ENCODE measurements around the gene PTGIS.
"Not testable (repeated sequence)": the region's sequence is repeated elsewhere in the genome, so short reads cannot be mapped to it uniquely, and the experiment has no call there.

Gene PTGIS

DNA sequence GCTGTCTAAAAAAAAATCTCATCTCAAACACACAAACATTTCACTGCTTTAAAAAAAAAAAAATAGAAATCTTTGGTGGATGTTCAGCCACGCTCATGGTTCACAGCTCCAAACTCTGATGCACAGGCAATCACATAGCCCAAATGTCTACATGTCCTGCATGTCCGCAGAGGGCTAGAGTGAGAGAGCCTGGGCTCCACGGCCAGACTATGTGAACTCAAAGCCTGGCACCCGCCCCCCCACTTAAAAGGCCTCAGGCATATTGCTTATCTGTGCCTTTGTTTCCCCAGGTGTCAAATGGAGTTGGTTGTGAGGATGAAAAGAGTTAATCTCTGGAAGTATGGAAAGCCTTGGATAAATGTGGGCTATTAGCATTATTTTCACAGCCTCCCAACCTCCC is 10.5 kb upstream of the PTGIS start:
- DNase-seq: no peak

DNA sequence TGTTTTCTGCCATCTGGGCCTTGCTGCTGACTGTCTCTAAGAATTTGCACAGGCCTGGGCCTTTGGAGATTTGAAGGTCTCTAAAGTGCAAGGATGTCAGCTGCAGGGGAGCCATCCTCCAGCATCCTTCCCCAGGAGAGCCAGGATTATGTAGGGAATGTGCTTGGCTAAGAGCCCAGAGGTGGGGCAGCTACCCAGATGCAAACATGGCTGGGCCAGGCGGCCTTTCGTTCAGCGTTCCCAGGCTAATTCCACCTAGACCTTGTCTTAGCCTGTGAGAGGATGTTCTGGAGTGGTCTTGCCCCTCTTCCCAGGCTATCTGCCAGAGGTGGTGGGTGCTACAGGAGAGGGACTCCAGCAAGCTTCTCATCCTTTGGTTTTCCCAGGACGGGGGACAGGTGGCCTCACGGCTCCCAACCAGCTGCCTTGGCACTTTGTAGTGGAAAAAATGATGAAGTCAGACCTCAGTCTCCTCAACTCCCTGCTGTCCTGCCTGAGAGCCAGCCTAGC is 7.7 kb upstream of the PTGIS start:
- no peak for DNase-seq

DNA sequence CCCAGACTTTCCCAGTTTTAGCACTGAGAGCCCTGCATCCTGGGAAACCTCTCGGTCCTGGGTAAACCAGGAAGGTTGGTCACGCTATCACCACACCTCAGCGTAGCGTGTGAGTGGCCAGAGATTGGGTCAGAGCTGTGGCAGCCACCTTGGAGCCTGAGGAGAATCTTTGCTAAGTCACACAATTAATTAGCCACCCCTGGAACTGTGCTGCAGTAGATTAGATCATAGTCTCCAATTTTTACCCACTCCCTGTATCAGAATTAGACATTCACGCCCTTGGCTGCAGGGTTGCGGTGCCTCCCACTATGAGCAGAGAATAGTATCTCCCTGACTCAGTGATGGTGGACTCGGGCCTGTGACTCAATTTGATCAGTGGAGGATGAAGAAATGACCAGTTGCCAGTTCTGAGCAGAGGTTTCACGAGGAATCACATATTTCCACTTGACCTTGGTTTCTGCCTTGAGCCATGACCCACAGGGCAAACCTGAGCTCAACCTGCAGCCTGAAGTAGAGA is 6.0 kb upstream of the PTGIS start:
- peak; percentile 17 for DNase-seq

DNA sequence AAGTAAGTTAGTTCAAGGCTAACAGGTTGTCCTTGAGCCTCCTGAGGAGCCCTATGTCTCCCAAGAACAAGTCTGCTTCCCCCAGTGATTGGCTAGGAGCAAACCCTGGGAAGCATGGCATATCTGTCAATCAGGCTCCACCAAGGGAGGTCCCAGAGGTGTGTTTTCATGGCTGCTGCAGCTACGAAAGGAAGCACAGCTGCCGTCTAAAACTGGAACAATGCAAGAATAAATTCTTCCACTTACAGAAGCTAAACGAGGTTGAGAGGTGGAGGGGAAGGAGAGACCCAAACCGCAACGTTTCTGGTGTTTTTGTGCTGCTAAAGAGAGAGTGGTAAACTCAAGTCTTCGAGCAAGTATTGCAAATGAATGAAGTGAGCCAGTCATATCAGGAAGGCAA is 4.9 kb upstream of the PTGIS start:
- DNase-seq: no peak

DNA sequence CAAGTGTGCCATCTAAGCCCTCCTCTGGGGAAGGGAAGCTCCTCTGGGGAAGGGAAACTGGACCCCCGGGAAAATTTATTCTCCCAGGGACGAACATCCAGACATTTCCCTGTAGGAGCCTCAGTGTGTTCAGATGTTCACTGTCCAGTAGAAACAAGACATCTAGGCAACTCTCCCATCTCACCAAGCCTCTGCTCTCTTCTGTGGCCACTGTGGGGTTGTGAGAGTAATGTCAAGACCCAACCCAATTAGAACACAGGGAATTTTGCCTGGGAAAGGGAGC is 3.6 kb upstream of the PTGIS start:
- DNase-seq: no peak

DNA sequence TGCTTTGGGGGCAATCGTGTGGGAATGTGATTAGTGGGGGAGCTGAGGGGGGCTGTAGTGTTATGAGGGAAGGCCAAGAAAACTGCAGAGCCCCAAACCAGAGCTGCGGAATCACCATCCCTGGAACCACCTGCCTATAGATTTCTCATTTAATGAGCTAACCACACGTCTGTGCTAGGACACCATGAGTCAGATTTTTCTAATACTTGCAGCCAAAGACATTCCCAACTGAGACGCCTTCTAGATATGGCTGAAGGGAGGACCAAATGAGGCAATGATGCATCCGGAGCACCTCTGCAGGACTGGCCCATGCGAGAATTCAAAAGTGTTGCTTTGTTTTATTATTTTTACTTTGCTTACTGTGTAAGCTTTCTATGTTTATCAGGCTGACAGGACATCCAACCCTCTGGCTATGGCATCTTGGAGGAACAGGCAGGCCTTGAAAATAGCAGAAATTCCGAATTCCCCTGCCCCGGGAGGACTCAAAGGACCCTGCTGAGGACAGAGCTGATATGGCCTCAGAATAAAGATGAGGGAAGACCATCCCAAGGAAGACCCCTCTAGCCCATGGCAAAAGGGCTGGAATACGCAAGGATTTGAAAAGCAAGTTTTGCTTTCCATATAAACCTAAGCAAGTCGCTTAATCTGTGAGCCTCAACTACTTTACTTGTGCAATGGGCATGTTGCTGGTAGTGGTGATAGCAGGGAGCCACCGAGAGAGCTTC is 3.1 kb upstream of the PTGIS start:
- no peak for DNase-seq

DNA sequence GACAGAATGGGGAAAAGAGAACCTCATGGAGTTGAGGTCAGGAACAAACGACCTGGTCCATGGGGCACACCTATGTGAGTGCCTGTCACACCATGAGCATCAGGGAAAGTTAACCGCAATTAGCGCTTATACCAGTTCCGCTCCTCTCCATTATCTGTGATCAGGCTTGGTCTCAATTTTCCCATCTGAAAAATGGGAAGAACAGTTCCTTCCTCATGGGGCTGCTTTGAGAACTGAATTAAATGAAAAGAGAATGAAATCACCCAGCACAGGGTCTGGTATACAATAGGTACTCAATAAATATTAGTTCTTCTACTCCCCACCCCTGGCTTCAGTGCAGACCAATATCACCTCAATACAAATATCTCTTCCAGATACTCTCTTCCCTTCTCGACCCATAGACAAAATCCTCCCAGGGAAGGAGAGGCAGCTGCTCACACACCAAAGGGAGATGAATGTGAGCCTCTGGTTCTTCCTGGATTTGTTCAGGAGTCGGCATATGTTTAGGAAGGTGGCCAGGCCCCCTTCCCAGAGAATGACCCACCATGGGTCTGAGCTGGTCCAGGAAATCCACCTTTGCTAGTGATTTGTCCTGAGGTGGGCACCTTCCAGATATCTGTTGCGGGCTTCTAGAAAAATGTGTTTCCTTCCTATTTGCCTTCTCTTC is 2.4 kb upstream of the PTGIS start:
- no peak for DNase-seq

DNA sequence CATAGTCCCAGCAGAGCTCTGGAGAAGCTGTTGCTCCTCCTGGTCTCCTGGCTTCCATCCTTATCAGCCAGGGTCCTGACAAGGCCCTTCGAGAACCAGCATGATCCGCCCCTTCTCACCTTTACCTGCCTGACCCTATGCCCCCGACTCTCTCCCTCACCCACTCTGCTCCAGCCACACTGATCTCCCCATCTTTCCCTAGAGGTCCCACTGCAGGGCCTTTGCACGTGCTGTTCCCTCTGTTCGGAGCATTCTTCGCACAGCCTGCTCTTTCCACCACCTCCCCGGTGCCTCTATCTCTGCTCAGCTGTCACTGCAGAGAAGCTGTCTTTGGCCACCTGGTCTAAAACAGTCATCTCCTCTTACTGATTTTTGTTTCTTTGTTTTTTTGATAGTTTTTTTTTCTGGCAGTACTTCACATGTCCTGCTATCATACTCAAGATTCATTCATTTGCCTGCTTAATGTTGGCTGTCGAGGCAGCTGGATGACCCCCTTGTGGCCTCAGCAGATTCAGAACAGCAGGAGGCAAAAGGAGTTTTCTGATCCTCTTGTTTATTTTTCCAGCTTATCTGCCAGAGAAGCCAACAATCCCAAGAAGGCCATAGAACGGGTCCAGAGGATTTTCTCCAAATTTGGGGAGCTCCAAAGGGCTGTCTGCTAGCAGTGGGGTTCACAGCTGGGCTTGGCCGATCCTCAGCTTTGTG is 1.6 kb upstream of the PTGIS start:
- DNase-seq: no peak

DNA sequence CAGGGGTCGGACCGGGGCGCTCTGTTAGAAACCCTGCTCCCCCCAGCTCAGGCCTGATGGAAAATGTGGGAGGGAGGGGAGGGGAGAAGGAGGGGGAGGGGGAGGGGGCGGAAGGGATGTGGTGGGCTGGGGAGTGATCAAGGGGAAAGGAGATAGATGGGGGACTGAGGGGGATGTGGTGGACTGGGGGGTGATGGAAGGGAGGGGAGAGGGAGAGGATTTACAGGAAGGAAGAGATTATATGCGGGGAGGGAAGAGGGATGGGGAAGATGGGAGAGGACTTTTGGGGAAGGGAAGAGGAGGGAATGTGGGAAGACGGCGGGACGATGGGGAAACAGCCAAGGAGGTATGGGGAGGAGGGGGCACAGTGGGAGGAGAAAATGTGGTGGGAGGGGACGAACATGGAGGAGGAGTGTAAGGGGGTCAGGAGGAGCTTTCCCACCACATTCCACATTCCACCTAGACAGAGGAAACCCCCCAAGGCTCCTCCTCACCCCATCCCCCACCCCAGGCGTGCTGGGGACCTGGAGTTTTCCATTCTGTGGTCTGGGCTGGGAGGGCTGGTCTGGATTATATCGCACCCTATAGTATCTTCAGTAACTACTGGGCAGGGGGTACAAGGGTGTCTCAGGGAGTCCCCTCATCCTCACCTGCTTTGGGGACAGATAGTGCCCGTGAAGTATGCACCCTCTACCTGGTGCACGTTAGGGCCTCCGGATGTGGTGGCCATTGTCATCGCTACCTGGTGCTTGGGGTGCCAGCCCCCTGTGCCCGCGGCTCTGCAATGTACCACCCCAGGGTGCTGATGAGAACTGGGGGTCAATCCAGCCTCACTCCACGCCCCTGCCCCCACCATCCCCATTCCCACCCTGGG is 578 bp upstream of the PTGIS start:
- DNase-seq: no peak

DNA sequence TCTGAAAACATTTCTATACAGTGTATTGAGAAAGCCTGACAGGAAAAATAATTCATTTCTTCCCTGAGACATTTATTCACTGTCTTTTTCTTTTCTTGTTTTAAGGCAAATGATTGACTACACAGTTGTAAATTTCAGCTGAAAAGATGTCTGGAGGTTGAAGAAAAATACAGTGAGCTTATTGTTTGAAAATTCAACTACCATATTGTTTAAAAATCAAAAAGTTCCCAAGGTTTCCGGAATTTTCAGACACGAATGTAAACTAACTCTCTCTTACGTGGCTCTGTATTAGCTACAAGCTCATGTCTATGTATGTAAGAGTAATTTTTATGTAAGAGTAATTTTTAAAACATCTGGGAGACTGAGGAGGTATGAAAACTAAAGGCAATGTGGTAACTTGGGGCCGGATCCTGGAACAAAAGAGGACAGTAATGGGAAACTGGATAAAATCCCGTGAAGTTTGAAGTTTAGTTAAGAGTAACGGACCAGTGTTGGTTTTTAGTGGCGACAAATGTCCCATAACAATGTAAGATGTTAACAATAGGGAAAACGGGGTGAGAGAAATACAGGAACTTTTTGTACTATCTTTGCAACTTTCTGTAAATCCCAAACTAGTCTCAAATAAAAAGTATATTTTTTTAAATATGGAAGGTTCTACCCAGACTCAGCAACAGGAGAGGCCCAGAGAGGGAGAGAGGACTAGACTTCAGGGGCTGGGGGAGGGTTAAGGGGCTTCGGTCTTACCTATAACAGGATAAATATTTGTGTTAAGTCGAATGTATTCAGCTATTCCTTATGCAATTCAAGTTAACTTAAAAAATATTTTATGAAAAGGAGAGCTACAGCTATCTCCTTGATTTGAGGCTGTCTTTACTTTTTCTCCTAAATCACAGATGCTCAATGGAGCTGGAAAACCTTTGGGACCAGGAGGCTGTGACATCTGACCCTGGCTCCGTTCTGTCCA is 1.3 kb downstream of the PTGIS start:
- DNase-seq: no peak

DNA sequence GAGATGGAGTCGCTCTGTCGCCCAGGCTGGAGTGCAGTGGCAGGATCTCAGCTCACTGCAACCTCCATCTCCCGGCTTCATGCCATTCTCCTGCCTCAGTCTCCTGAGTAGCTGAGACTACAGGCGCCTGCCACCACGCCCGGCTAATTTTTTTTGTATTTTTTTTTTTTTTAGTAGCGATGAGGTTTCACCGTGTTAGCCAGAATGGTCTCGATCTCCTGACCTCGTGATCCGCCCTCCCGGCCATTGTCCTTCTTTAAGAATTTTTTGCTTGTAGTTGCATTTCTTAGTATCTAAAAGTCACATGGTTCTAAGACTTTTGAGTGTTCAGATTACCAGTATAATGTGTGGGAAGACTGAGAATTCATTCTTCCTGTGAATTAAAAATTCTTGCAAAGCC is 2.9 kb downstream of the PTGIS start:
- not testable (repeated sequence) for DNase-seq

DNA sequence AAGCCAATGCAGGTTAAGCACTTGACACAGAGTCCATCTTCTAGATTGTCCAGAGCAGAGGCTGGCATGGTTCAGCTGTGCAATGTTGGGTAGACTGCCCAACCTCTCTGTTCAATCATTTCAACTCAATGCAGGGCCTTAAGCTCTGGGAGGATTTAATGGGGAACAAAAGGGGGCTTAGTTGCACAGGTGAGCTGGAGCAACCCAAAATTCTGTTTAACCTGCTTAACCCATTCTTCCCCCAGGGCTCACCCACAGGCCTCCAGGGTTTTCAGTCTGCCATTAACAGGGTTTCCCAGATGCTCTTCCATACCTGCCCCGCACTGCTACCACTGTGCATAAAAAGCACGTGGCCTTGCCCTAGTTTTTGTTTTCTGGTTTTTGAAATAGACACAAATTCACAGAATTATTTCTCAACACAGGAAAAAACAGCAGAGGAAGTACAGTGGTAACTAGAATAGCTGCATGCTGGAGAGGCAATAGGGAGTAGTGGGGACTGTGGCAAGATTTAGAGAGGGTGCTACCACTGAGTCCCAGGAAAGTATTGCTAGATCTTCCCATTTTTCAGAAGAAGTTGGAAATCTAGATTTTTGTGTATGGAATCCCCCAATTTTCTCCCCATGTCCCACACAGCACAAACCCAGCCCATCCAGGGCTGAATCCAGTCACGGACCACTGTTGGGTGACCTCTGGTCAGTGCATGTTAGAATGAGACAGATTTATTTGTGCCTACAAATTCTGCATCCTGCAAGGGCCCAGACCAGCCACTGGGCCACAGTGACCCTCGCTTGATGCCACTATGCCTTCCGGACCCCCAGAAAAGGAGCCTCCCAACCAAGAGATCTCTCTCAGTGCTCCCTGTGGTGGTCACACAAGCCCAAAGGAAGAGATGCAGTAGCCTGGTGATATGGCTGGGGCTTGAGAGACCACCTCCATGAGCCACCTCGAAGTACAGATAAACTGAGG is 4.6 kb downstream of the PTGIS start:
- DNase-seq: no peak

DNA sequence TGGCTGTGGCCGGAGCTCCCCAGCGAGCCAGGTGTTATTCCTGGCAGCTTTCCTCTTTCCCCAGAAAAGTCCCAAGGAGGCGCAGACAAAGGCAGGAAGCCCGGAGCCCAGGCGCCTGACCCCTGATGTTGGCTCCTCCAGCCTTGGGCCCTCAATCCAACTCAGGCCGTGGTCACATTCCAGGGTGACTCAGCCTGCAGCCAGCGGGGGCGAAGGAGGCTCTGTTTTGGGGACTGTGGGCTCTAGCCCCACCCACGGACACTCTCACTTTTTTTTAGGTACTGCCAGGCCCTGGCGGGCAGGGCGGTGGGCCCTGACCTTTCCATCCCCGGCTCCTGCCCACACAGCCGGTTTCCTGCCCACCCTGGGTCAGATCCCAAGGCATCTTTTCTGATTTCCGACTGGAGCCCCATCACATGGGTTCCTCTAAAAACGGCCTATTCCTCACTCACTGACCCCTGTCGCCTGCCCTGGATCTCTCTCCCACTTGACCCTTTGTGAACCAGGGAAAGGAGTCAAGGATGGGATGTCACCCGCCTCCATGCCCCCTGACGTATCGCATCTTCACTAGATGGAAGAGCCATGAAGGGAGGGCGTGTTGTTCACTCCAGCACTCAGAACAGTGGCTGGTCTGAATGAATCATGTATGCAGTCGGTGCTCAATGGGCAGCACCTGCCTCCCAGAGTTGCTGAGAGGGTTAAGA is 5.5 kb downstream of the PTGIS start:
- DNase-seq: no peak

DNA sequence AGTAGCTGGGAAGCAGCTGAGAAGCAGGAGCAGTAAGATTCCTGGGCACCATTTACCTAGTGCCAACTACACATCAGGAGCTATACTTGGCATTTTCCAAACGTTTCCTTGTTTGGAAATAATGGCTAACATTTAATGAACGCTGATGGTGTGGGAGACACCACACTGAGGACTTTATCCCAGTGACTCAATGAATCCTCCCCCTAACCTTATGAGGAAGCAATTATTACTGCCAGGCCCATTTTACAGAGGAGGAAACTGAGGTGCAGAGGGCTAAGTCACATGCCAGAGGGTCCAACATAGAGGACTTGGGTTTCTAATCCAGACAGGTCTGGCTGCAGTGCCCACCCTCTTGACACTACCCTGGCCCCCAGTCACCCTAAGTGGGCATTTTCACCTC is 6.1 kb downstream of the PTGIS start:
- no peak for DNase-seq

DNA sequence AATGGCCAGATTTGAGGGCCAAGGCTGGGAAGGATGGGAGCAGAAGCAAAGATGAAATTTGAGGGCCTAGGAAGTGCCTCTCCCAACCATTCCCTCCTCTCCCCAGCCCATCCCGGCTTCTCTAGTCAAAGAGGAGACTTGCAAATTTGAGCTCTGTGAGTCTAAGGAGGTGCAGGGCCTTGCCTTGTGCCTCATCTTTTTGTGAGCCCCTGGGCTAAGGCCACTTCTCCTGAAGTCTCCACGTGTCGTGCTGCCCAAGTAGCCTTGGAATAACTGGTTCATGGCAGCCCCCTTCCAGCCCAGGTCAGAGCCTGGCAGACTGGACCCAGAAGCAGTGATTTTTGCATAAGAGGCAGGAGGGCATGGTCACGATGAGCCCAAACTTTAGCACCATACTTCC is 6.7 kb downstream of the PTGIS start:
- DNase-seq: no peak

DNA sequence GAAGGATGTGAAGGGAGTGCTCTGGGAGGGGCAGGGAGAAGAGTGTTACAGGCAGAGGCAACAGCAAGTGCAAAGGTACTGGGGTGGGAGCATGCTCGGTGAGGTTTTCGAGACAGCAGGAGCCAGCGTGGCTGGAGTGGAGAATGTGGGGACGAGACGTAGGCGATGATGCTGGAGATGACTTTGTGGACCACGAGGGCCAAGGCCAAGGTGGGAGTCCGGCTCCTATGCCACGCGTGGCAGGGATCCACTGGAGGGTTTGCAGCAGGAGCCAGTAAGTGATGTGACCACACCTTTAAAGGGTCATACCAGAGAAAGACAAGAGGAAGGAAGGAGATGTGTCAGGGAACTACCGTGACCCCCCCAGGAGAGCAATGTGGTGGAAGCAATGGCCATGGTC is 7.3 kb downstream of the PTGIS start:
- no peak for DNase-seq

DNA sequence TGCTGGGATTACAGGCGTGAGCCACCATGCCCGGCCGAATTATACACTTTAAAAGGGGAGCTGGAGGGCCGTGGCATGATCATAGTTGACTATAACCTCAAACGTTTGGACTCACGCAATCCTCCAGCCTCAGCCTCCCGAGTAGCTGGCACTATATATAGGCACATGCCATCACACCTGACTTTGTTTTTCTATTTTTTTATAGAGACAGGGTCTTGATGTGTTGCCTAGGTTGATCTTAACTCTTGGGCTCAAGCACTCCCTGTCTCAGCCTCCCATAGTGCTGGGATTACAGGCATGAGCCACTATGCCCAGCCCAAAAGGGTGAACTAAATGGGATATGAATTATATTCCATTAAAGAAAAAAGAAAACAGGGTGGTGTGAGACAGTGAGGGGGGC is 7.8 kb downstream of the PTGIS start:
- no peak for DNase-seq

DNA sequence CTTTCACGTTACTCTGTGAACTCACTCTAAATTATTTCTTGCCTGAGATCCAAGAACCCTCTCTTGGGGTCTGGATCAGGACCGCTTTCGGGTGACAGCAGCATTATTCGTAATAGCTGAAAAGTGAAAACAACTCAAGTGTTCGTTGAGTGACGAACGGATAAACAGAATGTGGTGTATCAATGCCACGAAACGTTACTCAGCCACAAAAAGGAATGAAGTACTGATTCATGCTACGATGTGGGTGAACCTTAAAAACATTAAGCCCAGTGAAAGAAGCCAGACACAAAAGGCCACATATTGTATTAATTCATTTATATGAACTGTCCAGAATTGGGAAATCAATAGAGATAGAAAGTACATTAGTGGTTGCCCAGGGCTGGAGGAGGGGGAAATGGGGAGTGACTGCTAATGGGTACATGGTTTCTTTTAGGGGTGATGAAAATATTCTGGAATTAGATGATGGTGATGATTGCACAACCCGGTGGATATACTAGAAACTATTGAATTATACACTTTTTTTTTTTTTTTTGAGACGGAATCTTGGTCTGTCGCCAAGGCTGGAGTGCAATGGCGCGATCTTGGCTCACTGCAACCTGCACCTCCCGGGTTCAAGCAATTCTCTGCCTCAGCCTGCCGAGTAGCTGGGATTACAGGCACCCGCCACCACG is 8.4 kb downstream of the PTGIS start:
- no peak for DNase-seq

DNA sequence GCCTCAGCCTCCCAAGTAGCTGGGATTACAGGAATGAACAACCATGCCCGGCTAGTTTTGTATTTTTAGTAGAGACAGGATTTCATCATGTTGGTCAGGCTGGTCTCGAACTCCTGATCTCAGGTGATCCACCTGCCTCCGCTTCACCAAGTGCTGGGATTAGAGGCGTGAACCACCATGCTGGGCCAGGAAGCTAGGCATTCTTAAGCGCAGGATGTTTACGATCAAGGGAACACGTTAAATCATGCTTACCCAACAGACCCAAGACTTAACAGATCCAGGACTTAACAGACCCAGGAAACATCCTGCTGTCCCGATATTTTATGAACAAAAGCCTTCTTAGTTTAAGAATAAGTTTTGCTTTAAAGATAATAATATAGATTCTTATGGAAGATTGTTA is 9.1 kb downstream of the PTGIS start:
- no peak for DNase-seq

All from hematopoietic multipotent progenitor cell treated with erythropoietin and hydrocortisone succinate and interleukin-3 and kit ligand, for 6 days (in vitro differentiated cells).